NCI-H2196 (cell line): Measurements from ENCODE around the gene MAT1A.
"Not testable (repeated sequence)": the region's sequence is repeated elsewhere in the genome, so short reads cannot be mapped to it uniquely, and the experiment has no call there.

Experiments used
- DNase-seq: peaks from one replicate; lab custom pipeline; 2025; ENCODE audit not compliant: unreplicated experiment; lab: John Stamatoyannopoulos, UW

The MAT1A gene

GRCh38 chr10:80265740-80266512 lies 23.5 kb downstream of the MAT1A start:
- no peak for DNase-seq

GRCh38 chr10:80264081-80265056 lies 25.1 kb downstream of the MAT1A start:
- no peak for DNase-seq

- DNase-seq, result no peak
Measured at GRCh38 chr10:80261316-80262030, 28.0 kb downstream of the MAT1A start.

GRCh38 chr10:80260295-80261243 lies 28.9 kb downstream of the MAT1A start:
- peak; percentile 25 for DNase-seq

- no peak for DNase-seq
Measured at GRCh38 chr10:80259405-80259871, 30.0 kb downstream of the MAT1A start.

- not testable (repeated sequence) for DNase-seq
Measured at GRCh38 chr10:80256798-80257197, 32.7 kb downstream of the MAT1A start.

GRCh38 chr10:80254726-80255125 lies 34.7 kb downstream of the MAT1A start:
- DNase-seq, result not testable (repeated sequence)

GRCh38 chr10:80253963-80254271 lies 35.5 kb downstream of the MAT1A start:
- not testable (repeated sequence) for DNase-seq

- no peak for DNase-seq
Measured at GRCh38 chr10:80253266-80253962, 36.0 kb downstream of the MAT1A start.

- peak; percentile 30 for DNase-seq
Measured at GRCh38 chr10:80252296-80252887, 37.1 kb downstream of the MAT1A start.

- not testable (repeated sequence) for DNase-seq
Measured at GRCh38 chr10:80251703-80252280, 37.7 kb downstream of the MAT1A start.

- not testable (repeated sequence) for DNase-seq
Measured at GRCh38 chr10:80250399-80250798, 39.1 kb downstream of the MAT1A start.

- not testable (repeated sequence) for DNase-seq
Measured at GRCh38 chr10:80249906-80250305, 39.6 kb downstream of the MAT1A start.

GRCh38 chr10:80247611-80248010 lies 41.8 kb downstream of the MAT1A start:
- not testable (repeated sequence) for DNase-seq

- DNase-seq, result not testable (repeated sequence)
Measured at GRCh38 chr10:80244371-80244770, 45.1 kb downstream of the MAT1A start.

- not testable (repeated sequence) for DNase-seq
Measured at GRCh38 chr10:80242341-80242740, 47.1 kb downstream of the MAT1A start.

- DNase-seq, result not testable (repeated sequence)
Measured at GRCh38 chr10:80236457-80236856, 53.0 kb downstream of the MAT1A start.
